Endometrial microvascular endothelial cells (primary cell): Measurements from ENCODE around the gene SAMD14. TPM values are rescaled to one million over a fixed set of nuclear protein-coding genes. Genes with fewer than 3 reads are reported as not detected.

Source experiments
- in situ Hi-C: cut with HindIII; loops from 2 replicates; pipeline ENCODE4 v1.10.0; 2017; ENCODE audit warnings: low sequenced_read_pairs, low pct_unique_long_range_greater_than_20kb; ENCODE audit errors: inconsistent ontology term
- total RNA-seq: library from RNA; depleted of rRNA; stranded (reverse); fragments of >200 nt; gene quantifications from one replicate; pipeline ENCODE4 v1.2.3, GENCODE V29; 2015; ENCODE audit errors: inconsistent ontology term

SAMD14 gene
- total RNA-seq, result 1.5 TPM

DNA sequence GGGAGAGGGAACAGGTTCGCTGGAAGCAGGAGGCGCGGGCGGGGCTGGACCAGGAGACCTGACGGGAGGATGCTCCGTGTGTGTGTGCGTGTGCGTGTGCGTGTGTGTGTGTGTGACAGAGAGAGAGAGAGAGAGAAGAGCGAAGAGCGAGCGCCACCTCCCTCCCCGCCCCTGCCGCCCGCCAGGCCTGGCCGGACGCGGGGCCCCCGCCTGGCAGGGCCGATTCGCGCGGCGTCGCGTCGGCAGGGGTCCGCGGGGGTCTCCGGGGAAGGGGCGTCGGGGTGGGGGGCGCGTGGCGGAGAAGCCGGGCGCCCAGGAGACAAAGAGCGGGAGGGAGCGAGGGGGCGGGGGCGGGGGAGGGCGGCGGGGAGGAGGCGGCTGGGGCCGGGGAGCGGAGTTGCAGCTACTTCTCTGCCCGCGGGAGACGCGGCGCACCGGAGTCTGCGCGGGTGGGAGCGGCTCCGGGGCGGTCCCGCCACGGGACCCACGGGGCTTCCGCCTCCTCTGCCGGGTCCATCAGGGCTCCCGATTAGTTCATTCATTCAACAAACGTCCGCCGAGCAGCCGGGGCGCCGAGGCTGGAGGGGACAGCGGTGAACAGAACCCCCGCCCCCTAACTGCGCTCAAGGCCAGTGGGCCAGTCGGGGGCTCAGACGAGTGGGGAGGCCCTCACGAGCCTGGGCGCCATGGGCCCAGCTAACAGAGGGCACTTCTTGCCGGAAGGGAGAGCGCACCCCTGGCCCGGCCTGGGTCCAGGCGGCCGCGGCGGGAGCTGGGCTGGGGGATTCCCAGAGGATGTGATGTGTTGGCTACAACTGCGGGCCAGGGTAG is at the start of gene SAMD14:
TSS of gene SAMD14 (minus strand) at position 433 of the 831 bp plus-strand sequence. CDS start 5,201 bp downstream, outside the sequence.
- in situ Hi-C loops, result no loop called here

DNA sequence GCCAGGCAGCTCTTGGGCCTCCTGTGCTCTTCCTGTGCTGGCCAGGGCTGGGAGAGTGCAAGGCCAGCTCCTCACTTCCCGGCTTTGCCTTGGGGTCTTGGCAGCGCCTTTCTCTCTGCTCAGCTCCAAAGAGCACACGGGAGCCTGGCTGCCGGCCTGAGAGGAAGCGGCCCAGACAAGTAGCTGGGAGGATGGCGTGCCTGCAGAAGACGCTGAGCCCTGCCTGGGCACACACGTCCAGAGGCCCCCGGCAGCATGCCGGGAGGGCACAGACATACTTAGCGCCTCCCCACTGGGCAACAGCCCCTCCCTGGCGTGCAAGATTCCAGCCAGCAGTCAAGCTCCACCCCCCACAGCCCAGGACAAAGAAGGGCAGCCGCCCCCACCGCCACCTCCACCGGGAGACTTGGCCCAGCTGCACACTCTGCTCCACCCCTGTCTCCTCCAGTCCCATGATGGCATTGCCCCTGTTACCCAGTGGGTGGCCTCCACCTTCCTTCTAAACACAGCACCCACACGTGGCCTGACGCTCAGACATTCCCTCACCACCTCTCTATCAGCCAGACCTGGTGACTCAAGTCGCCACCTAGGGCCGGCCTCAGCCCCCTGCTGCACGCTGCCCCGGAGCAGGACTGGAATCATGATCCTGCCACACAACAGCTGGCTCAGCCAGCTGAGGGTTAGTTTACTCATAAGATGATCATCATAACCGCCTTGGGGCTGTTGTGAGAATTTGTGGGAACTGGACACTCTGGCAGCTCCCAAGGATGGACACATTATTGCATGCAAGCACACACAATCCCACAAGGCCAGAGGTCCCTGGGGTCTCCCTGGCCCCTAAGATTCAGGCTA is 48.2 kb upstream of the SAMD14 start:
- in situ Hi-C loops, result no loop called here

DNA sequence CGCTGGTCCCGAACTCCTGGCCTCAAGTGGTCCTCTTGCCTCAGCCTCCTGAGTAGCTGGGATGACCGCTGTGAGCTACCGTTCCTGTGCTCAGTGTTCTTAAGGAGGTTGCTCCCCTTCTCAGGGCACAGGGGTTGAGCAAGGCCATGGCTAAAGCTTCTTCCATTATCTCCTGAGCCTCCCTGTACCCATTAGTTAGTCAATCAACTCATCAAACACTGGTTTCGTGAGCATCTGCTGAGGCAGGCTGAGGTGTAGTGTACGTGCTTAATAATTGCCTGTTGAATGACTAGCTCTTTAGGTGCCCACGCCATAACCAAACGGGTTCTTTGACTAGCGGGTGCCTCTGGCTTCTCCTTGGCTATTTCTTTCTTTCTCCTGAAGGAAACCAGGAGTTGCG is 47.5 kb upstream of the SAMD14 start:
- in situ Hi-C loops, result no loop called here

DNA sequence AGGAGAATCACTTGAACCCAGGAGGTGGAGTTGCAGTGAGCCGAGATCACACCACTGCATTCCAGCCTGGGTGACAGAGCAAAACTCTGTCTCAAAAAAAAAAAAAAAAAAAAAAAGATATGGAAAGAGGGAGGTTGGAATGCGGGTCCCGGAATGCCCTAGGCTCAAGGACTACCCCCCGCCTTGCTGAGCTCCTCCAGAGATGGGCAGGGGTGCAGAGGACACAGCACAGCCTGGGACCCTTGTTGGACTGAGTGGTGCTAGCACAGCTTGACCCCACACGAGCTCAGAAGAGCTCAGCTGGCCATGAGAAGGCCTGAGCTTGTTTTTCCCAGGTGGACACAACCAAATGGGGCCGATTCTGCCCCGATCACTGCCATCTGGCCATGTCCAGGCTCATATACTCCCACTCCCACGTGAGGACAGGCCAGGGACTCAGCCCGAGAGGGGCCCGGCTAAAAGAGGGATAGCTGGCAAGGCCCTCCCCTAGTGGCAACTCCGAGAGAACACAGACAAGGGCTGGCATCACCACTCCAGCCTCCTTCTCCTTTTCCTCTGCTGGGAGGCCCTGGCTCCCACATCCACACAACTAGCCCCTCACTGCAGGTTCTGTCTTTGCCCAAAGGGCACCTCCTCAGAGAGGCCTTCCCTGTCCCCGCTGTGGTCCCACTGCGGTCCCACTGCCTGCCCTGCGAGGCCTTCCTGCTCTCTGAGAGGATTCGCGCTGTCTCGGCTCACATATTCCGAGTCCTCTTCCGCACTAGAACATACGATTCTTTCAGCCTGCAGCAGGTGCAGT is 46.8 kb upstream of the SAMD14 start:
- in situ Hi-C loops, result no loop called here

DNA sequence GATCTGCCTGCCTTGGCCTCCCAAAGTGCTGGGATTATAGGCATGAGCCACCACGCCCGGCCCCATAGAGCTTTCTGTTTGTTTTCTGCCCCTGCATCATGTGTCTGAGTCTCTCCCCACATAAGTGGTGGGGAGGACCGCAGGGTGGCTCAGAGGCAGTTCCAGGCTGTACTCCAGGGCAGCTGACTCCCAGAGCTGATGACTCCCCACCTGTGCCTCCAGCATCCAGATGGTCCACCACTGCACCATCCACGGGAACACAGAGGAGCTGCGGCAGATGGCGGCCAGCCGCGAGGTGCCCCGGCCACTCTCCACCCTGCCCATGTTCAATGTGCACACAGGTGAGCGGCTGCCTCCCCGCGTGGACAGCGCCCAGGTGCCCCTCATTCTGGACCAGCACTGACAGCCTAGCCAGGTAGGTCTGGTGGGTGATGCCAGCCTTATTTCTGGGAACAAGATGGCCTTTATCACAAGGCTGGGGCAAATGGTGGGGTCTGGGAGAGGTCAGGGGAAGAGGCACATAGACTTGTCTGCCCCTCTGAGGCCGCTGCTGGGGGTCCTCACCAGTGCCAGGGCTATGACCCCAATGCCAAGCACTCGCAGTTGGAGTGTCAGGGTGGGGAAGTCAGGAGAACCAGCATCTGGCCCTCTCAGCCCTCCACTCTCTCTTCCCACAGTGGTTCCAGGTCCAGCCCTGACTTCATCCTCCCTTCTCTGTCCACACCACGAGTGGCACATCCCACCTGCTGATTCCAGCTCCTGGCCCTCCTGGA is 45.3 kb upstream of the SAMD14 start:
- in situ Hi-C loops, result no loop called here

DNA sequence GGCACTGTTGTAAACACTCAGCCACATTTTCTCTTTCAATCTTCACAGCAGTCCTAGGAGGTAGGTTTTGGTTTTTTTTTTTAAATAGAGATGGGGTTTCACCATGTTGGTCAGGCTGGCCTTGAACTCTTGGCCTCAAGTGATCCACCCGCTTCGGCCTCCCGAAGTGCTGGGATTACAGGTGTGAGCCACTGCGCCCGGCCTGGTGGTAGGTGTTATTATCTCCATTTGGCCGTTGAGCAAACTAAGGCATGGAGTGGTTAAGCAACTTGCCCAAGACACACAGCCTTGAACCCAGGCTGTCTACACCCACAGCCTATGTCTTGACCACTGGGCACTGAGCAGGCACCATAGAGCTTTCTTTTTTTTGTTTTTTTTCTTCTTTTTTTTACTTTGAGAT is 44.5 kb upstream of the SAMD14 start:
- in situ Hi-C loops, result no loop called here

DNA sequence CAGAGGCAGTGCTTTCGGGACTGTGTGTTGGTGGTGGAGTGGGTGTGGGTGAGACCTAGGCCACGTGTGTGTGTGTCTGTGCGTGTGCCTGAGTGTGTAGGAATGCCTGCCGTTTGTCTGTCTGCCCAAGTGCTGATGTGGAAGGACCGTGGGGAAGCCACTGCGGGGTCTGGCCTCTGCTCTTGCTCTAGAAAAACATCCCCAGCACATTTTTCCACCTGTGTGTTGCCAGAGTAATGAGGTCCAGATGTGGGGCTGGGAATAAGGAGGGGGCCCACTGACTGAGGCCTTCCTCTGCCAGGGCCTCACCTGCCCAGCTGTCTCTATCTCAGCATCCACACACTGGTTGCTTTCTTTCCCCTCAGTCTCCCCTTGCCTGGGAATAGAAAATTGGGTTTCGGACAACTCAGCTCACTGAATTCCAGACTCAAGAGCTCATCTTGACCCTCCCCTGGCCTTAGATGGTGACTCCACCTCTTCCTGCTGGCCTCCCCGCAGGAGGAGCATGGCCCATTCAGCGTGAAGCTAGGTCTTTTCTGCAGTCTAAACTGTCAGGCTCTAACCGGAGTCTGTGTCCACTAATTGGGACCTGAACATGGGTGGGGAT is 43.5 kb upstream of the SAMD14 start:
- in situ Hi-C loops, result no loop called here

DNA sequence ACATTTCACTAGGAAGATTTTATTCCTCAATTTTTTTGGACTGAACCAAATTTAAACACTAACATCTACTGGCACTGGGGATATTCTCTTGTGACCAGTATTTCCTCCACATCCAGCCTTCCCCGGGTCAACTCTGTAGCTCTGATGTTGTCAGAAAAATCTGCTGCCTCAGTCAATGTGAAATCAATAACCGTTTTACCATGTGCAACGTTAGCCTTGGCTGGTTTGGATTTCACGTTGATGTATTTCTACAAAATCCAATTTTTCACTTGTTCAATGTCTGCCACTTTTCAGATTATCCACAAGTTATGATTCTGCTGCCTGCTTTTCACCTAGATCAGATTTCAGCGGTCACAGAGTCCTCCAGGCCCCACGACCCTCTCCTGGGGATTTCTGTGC is 43.0 kb upstream of the SAMD14 start:
- in situ Hi-C loops, result no loop called here

DNA sequence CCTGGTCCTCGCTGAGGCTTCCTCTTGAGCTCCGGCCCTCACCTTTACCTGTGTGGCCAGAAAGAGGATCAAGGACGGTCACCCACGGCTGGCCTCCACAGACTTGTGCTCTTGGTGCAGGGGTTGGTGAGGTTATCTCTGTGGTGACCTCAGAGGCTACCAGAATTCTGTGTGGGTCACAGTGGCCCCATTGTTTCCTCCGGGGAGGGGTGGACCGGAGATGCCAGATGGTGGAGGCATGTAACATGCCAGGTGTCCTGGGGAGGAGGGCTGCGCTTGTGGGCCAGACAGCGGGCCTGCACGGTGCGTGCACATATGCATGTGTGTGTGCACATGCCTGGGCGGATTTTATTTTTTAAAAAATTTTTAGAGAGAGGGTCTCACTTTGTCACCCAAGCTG is 42.2 kb upstream of the SAMD14 start:
- in situ Hi-C loops, result no loop called here

DNA sequence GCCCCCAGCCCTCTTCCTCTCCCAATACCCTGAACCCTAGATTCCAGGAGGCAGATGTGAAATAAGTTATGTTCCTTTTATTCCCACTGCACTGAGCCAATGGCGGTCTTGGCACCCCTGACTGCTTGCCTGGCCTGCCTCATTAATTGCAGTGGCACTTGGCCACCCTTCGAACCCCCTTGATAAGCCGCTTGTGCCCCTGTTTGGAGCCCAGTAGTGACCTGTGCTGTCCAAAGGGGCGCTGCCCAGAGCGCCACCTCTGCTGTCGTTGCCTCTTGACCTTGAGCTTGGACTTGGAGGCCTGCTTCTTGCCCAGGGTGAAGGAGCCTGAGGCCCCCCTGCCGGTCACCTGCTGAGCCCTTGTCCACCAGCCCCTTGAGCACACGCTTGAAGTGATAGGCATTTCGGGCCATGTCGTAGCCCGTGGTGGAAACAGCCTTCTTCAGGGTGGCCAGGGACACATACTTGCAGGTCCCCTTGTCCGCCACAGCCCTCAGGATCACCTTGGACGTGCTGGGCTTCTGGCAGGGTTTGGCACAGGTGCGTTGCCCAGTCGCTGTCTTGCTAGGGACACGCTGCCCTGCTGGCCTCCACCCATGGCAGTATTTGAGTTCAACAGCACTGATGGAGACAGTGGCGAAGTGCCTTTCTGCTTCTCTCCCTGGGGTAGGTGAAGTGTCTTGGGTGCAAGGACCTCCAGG is 41.6 kb upstream of the SAMD14 start:
- in situ Hi-C loops, result no loop called here

DNA sequence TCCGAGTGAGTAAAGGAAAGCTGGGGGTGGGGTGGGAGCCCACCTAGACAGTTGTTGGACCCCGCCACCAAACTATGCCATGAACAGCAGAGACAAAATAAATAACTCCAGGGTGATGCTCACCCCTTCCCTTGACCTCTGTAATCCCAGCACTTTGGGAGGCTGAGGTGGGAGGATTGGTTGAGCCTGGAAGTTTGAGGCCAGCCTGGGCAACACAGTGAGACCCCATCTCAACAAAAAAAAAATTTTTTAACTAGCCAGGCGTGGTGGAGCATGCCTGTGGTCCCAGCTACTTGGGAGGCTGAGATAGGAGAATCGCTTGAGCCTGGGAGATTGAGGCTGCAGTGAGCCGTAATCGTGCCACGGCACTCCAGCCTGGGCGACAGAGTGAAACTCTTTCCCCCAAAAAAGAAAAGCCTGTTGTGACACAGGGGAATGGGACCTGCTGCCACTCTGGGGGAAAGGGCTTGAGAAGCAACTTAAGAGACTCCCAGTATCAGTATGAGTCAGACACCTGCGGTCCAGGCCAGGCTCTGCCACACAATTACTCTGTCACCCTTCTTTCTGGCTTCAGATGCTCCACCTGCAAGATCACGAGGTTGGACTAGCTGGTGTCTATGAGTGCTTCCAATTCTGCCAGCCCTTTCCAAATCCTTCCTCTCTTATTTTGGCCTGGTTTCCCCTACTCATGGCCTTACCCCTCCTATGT is 40.9 kb upstream of the SAMD14 start:
- in situ Hi-C loops, result no loop called here

DNA sequence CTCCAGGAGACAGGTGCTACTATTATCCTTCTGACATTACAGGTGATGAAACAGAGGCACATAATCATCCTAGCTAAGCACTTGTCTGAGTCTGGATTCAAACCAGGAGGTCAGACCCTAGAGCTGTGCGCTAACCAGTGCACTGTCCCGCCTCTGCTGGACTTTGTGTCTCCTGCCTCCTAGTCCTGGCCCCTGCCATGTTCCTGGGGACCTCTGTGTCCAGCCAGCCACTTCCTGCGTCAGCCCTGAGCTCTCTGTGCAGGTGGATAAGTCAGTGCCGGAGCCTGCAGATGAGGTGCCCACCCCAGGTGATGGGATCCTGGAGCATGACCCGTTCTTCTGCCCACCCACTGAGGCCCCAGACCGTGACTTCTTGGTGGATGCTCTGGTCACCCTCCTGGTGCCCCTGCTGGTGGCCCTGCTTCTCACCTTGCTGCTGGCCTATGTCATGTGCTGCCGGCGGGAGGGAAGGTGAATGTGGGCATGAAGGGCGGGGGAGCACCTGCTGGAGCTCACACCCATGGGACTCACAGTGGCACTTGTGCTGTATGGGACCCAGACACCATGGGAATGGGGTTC is 40.0 kb upstream of the SAMD14 start:
- in situ Hi-C loops, result no loop called here

DNA sequence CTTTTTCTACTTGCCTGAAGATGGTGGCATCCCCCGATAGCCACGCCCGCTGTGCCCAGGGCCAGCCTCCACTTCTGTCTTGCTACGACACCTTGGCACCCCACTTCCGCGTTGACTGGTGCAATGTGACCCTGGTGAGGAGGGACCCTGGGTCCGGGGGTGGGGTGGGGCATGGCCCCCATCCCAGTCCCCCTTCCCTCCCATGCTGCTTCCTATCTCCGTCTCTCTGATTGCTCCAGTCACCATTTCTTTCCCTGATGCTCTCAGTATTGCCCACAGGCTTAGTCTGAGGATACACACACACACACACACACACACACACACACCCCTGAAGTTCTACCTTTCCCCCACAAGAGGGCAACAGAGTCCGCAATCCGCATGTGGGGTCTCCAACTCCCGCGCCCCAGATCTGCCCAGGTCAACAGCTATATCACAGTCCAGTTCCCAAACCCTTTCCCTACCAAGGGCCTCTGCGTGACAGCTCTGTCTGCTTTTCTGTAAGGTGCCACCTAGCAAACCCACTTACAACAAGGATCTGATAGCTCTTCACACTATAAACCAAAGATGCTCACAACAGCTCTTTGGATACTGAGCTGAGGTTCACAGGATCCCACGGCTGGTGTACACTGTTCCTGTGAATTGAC is 39.3 kb upstream of the SAMD14 start:
- in situ Hi-C loops, result no loop called here

DNA sequence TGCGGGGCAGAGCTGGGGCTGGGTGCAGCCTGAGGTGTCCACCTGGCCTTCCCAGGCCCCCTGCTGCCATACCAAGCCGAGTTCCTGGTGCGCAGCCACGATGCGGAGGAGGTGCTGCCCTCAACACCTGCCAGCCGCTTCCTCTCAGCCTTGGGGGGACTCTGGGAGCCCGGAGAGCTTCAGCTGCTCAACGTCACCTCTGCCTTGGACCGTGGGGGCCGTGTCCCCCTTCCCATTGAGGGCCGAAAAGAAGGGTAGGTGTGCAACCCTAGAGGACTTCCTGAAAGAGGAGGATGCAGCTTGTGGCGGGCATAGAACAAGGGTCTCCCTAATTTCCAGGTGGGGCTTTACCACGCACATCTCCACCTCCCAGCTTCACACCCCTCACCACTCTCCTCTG is 38.4 kb upstream of the SAMD14 start:
- in situ Hi-C loops, result no loop called here

DNA sequence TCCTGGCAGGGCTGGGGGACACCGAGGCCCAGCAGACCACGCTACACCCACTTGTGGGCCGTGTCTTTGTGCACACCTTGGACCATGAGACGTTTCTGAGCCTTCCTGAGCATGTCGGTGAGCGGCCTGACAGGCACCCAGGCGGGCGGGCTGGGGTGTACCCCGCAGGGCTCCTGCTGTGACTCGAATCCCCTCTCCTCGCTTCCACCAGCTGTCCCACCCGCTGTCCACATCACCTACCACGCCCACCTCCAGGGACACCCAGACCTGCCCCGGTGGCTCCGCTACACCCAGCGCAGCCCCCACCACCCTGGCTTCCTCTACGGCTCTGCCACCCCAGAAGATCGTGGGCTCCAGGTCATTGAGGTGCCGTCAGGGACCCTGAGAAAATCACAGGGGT is 37.4 kb upstream of the SAMD14 start:
- in situ Hi-C loops, result no loop called here

DNA sequence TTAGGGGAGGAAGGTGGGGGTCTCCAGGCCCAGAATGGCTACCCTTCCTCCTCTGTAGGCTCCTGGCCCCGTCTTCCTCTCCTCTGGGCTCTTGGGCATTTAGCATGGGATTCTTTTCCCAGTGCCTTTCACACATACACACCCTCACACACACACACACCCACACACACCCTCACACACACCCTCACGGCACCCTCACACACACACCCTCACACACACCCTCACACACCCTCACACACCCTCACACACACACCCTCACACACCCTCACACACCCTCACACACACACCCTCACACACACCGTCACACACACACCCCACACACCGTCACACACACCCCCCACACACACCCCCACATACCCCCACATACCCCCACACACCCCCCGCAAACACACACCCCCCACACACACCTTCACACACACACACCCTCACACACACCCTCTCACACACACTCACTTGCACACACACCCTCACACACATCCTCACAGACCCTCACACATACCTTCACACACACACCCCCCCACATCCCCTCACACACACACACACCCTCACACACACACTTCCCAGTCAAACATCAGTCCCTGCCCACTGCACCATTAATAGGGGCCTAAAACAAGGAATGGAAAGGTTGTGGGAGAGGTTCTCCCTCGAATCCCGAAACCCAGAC is 36.7 kb upstream of the SAMD14 start:
- in situ Hi-C loops, result no loop called here
